ENCODE results near the gene PRPF8.
"Not testable (repeated sequence)": the region's sequence is repeated elsewhere in the genome, so short reads cannot be mapped to it uniquely, and the experiment has no call there.

Gene PRPF8

GRCh38 chr17:1653735-1654134, 30.9 kb downstream of the PRPF8 start:
- Histone ChIP-seq H3F3A (ENCODE audit: insufficient read depth, low read length) (peaks cover 27% of the 10 kb centered on the region), H3K4me1 (ENCODE audit: low read length) (peaks cover 5% of the 10 kb centered on the region; the same call in 1 of the 2 replicates), H3K4me2 (ENCODE audit: low read depth, low read length) (no peak overlapping the region), H3K9me3 (replicated peaks; ENCODE audit: insufficient read depth, low read length) (no peaks in the 10 kb centered on the region), H3K36me3 (replicated peaks; ENCODE audit: insufficient read depth, low read length) (peaks cover 10% of the 10 kb centered on the region), H3K4me3 (ENCODE audit: low read length) (no peak overlapping the region), H3K9ac (ENCODE audit: low read length) (no peak overlapping the region), H3K9me2 (replicated peaks; ENCODE audit: insufficient read depth, low read length) (no peaks in the 10 kb centered on the region), H2AFZ (ENCODE audit: low read length) (no peak overlapping the region), H4K20me1 (ENCODE audit: insufficient read depth, low read length) (no peaks in the 10 kb centered on the region), H3K27me3 (replicated peaks; ENCODE audit: insufficient read depth, low read length) (no peaks in the 10 kb centered on the region), H3K79me2 (ENCODE audit: low read length) (peaks cover 7% of the 10 kb centered on the region), H3K27ac (ENCODE audit: low read length) (no peak overlapping the region)
- TF ChIP-seq EZH2phosphoT487 (IDR thresholded peaks at IDR 0.05; ENCODE audit: low read length) (no peak), CTCF (IDR thresholded peaks at IDR 0.05; ENCODE audit: low read length) (no peak), EZH2 (optimal IDR thresholded peaks at IDR 0.05; ENCODE audit: low read depth, low read length) (no peak)
- DNase-seq: no peak

GRCh38 chr17:1652794-1653193, 31.9 kb downstream of the PRPF8 start:
- H2AFZ ChIP-seq (ENCODE audit: low read length); H4K20me1 ChIP-seq (ENCODE audit: insufficient read depth, low read length); H3K9me2 ChIP-seq (replicated peaks; ENCODE audit: insufficient read depth, low read length); H3K36me3 ChIP-seq (replicated peaks; ENCODE audit: insufficient read depth, low read length); DNase-seq; H3K27me3 ChIP-seq (replicated peaks; ENCODE audit: insufficient read depth, low read length); H3K9me3 ChIP-seq (replicated peaks; ENCODE audit: insufficient read depth, low read length); H3K4me3 ChIP-seq (ENCODE audit: low read length); H3K79me2 ChIP-seq (ENCODE audit: low read length); H3K4me2 ChIP-seq (ENCODE audit: low read depth, low read length); H3K9ac ChIP-seq (ENCODE audit: low read length); H3K27ac ChIP-seq (ENCODE audit: low read length): not testable (repeated sequence)
- H3F3A ChIP-seq (ENCODE audit: insufficient read depth, low read length): peaks cover 27% of the 10 kb centered on the region
- H3K4me1 ChIP-seq (ENCODE audit: low read length): peaks cover 10% of the 10 kb centered on the region

GRCh38 chr17:1651559-1651844, 33.2 kb downstream of the PRPF8 start:
- H4K20me1 ChIP-seq (ENCODE audit: insufficient read depth, low read length): no peaks in the 10 kb centered on the region
- H3K27me3 ChIP-seq (replicated peaks; ENCODE audit: insufficient read depth, low read length): no peaks in the 10 kb centered on the region
- no peak for DNase-seq
- H3K9me2 ChIP-seq (replicated peaks; ENCODE audit: insufficient read depth, low read length): no peaks in the 10 kb centered on the region
- no peak for TF ChIP-seq CTCF (IDR thresholded peaks at IDR 0.05; ENCODE audit: low read length)
- TF ChIP-seq EZH2phosphoT487 (IDR thresholded peaks at IDR 0.05; ENCODE audit: low read length): no peak
- H2AFZ ChIP-seq (ENCODE audit: low read length): no peak overlapping the region
- no peaks in the 10 kb centered on the region for H3K9me3 ChIP-seq (replicated peaks; ENCODE audit: insufficient read depth, low read length)
- H3F3A ChIP-seq (ENCODE audit: insufficient read depth, low read length): peaks cover 27% of the 10 kb centered on the region
- H3K4me3 ChIP-seq (ENCODE audit: low read length): no peak overlapping the region
- no peaks in the 10 kb centered on the region for H3K79me2 ChIP-seq (ENCODE audit: low read length)
- no peak overlapping the region for H3K9ac ChIP-seq (ENCODE audit: low read length)
- H3K36me3 ChIP-seq (replicated peaks; ENCODE audit: insufficient read depth, low read length): peaks cover 3% of the 10 kb centered on the region
- peaks cover 10% of the 10 kb centered on the region for H3K4me1 ChIP-seq (ENCODE audit: low read length)
- H3K27ac ChIP-seq (ENCODE audit: low read length): no peak overlapping the region
- H3K4me2 ChIP-seq (ENCODE audit: low read depth, low read length): no peak overlapping the region

GRCh38 chr17:1650731-1651558, 33.7 kb downstream of the PRPF8 start:
- H3K9ac ChIP-seq (ENCODE audit: low read length): no peak overlapping the region
- H3K27ac ChIP-seq (ENCODE audit: low read length): no peak overlapping the region
- peaks cover 27% of the 10 kb centered on the region for H3F3A ChIP-seq (ENCODE audit: insufficient read depth, low read length)
- H3K79me2 ChIP-seq (ENCODE audit: low read length): no peaks in the 10 kb centered on the region
- DNase-seq: peak; percentile 5
- H3K9me2 ChIP-seq (replicated peaks; ENCODE audit: insufficient read depth, low read length): no peaks in the 10 kb centered on the region
- H3K36me3 ChIP-seq (replicated peaks; ENCODE audit: insufficient read depth, low read length): peaks cover 3% of the 10 kb centered on the region
- peaks cover 10% of the 10 kb centered on the region for H3K4me1 ChIP-seq (ENCODE audit: low read length)
- TF ChIP-seq CTCF (IDR thresholded peaks at IDR 0.05; ENCODE audit: low read length) (no peak), EZH2phosphoT487 (IDR thresholded peaks at IDR 0.05; ENCODE audit: low read length) (no peak), EZH2 (optimal IDR thresholded peaks at IDR 0.05; ENCODE audit: low read depth, low read length) (no peak)
- H4K20me1 ChIP-seq (ENCODE audit: insufficient read depth, low read length): no peaks in the 10 kb centered on the region
- no peaks in the 10 kb centered on the region for H3K27me3 ChIP-seq (replicated peaks; ENCODE audit: insufficient read depth, low read length)
- H3K9me3 ChIP-seq (replicated peaks; ENCODE audit: insufficient read depth, low read length): no peaks in the 10 kb centered on the region
- no peak overlapping the region; the same call in 1 of the 2 replicates for H3K4me2 ChIP-seq (ENCODE audit: low read depth, low read length)
- H2AFZ ChIP-seq (ENCODE audit: low read length): no peak overlapping the region
- no peak overlapping the region for H3K4me3 ChIP-seq (ENCODE audit: low read length)

All from MM.1S (cell line).